ENCODE data around the gene UNC5CL. TPM values are rescaled to one million over a fixed set of nuclear protein-coding genes. Genes with fewer than 3 reads are reported as not detected.

UNC5CL gene
- total RNA-seq, 1 donor from 2014 or later, result 0.51 TPM

DNA sequence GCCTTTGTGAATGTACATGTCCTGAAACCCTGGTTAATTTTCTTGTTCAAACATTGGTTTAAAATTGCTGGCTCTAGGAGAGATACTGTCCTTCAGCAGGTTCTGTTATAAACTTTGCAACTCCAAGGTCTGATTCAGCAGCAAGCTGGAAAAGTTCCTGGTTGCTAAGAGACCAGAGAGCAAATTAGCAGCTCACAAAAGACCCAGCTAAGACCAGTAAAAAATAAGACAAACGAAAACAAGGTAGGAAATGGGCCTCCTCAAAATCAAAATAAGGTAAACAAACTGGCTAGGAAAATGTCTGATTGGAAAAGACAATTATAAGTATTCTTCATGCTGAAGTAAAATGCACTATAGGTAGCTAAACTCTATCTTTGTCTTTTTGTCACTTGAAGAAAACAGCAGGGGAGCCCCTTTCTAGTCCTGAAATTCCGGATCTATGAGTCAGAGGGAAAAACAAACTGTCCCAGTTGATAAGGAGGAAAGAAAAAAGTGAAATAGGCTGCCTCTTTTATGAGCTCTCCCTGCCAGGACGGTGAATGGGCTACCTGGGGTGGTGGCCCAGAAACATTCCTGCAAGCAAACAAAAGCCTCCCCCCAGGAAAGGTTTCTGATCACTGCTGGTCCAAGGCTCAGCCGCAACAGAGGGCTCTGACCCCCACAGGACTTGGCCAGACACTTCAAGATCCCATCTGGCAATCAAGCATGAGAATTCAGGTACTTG lies 41.6 kb downstream of the UNC5CL start:
- TF ChIP-seq, protein P1, sequence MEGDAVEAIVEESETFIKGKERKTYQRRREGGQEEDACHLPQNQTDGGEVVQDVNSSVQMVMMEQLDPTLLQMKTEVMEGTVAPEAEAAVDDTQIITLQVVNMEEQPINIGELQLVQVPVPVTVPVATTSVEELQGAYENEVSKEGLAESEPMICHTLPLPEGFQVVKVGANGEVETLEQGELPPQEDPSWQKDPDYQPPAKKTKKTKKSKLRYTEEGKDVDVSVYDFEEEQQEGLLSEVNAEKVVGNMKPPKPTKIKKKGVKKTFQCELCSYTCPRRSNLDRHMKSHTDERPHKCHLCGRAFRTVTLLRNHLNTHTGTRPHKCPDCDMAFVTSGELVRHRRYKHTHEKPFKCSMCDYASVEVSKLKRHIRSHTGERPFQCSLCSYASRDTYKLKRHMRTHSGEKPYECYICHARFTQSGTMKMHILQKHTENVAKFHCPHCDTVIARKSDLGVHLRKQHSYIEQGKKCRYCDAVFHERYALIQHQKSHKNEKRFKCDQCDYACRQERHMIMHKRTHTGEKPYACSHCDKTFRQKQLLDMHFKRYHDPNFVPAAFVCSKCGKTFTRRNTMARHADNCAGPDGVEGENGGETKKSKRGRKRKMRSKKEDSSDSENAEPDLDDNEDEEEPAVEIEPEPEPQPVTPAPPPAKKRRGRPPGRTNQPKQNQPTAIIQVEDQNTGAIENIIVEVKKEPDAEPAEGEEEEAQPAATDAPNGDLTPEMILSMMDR (IDR thresholded peaks at IDR 0.05), result no peak
- Mint-ChIP-seq H3K9me3 (ENCODE audit: unreplicated experiment) (no peaks in the 10 kb centered on the region), H3K4me3 (ENCODE audit: unreplicated experiment) (no peak overlapping the region), H3K36me3 (ENCODE audit: unreplicated experiment) (no peaks in the 10 kb centered on the region), H3K27ac (ENCODE audit: unreplicated experiment) (no peak overlapping the region), H3K27me3 (ENCODE audit: unreplicated experiment) (peaks cover 32% of the 10 kb centered on the region), H3K4me1 (ENCODE audit: unreplicated experiment) (peaks cover 15% of the 10 kb centered on the region)
- DNase-seq (ENCODE audit: extremely low spot score, unreplicated experiment), result no peak

DNA sequence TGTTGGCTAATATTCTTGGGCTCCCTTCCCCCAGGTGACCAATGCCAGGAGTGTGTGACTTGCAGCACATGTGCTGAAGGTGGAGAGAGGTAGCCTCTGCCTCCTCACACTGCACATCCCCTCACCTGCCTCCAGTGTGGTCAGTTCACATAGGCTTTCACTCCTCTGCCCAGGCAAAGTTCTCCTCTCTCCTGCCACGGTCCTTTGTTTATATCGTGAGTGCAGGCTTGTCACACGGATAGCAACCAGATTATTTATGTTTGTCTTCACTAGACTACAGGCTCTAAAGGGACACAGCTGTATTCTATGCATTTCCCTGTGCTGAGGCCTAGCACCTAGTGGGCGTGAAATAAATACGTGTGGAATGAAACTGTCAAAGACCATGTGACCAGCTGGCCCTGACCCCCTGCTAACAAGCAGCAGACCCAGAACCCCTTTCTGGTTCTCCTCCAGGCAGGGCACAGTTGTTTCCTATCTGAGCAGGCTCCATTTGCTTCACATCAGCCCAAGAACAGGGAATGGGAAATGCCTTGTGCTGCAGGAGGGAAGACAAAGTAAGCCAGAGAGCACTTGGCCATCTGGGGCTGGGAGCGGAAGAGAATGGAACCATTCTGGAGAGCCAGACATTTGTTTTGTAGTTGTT lies 42.3 kb downstream of the UNC5CL start:
- peaks cover 33% of the 10 kb centered on the region for H3K27me3 Mint-ChIP-seq (ENCODE audit: unreplicated experiment)
- no peak for DNase-seq (ENCODE audit: extremely low spot score, unreplicated experiment)
- TF ChIP-seq, protein P1 (IDR thresholded peaks at IDR 0.05), result no peak
- H3K27ac Mint-ChIP-seq (ENCODE audit: unreplicated experiment), result peak overlapping the region; percentile 8
- H3K4me1 Mint-ChIP-seq (ENCODE audit: unreplicated experiment), result peaks cover 15% of the 10 kb centered on the region
- H3K4me3 Mint-ChIP-seq (ENCODE audit: unreplicated experiment), result no peak overlapping the region
- H3K36me3 Mint-ChIP-seq (ENCODE audit: unreplicated experiment), result no peaks in the 10 kb centered on the region
- no peaks in the 10 kb centered on the region for H3K9me3 Mint-ChIP-seq (ENCODE audit: unreplicated experiment)

DNA sequence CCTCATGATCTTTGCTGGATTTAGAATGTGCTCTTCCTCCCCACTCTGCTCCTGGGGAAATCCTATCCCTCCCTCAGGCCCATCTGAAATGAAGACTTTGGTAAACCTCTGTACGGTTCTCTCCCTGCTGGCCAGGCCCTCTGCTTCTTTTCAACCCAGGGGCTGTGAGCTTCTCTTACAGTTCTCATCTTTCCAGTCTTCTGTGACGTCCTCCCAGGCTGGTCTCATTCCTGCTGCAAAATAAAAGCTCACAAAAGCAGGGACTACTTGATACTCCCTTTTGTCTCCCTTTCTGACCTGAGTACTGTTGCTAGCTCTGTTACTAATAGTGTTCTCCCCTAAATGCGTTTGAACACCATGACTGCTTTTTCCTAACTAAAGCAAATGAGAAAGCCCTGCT lies 46.3 kb downstream of the UNC5CL start:
- no peak overlapping the region for H3K4me3 Mint-ChIP-seq (ENCODE audit: unreplicated experiment)
- H3K9me3 Mint-ChIP-seq (ENCODE audit: unreplicated experiment), result no peaks in the 10 kb centered on the region
- H3K27me3 Mint-ChIP-seq (ENCODE audit: unreplicated experiment), result peaks cover 41% of the 10 kb centered on the region
- H3K4me1 Mint-ChIP-seq (ENCODE audit: unreplicated experiment), result peaks cover 14% of the 10 kb centered on the region
- H3K36me3 Mint-ChIP-seq (ENCODE audit: unreplicated experiment), result no peaks in the 10 kb centered on the region
- TF ChIP-seq, protein P1 (IDR thresholded peaks at IDR 0.05), result no peak
- H3K27ac Mint-ChIP-seq (ENCODE audit: unreplicated experiment), result no peak overlapping the region
- DNase-seq (ENCODE audit: extremely low spot score, unreplicated experiment), result no peak

DNA sequence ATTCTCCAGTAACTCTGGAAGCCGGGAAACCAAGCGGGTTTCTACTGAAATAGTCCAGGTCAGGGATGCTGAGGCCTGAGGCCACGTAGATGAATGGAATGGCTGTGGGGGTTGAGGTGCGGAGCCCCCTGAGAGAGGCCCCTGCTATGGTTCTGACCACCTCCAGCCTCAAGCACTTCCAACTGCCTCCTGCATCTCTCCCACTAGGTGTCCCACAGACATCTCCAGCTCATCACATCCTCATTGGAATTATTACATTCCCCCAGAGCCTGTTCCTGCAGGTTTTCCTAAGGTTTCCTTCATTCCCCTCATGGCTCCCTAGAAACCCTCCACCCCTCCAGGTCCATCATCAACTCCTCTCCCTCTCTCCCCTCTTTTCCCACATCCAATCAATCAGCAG lies 48.7 kb downstream of the UNC5CL start:
- Mint-ChIP-seq H3K36me3 (ENCODE audit: unreplicated experiment) (no peaks in the 10 kb centered on the region), H3K4me1 (ENCODE audit: unreplicated experiment) (peaks cover 1% of the 10 kb centered on the region), H3K27me3 (ENCODE audit: unreplicated experiment) (peaks cover 48% of the 10 kb centered on the region), H3K9me3 (ENCODE audit: unreplicated experiment) (no peaks in the 10 kb centered on the region), H3K27ac (ENCODE audit: unreplicated experiment) (no peak overlapping the region), H3K4me3 (ENCODE audit: unreplicated experiment) (no peak overlapping the region)
- TF ChIP-seq, protein P1 (IDR thresholded peaks at IDR 0.05), result no peak
- no peak for DNase-seq (ENCODE audit: extremely low spot score, unreplicated experiment)

Measured in osteocyte (in vitro differentiated cells).